Small intestine (tissue), 7 donors: ENCODE measurements around the gene CMIP. TPM values are rescaled to one million over a fixed set of nuclear protein-coding genes. Genes with fewer than 3 reads are reported as not detected.

ENCODE experiments used
- DNase-seq, 2 donors: peaks; one replicate each; pipeline versions ENCODE4 v3.0.0 to v3.0.0-alpha.2; 2013
- FAIRE-seq: peaks from 2 replicates; lab custom pipeline; 2012; peaks lifted over from hg19 to GRCh38; lab: Jason Lieb, UNC
- H3K27ac ChIP-seq, 3 donors: one replicate each; pipeline ENCODE4 v1.5.1; 2013; ENCODE audit warnings: low read length in 2 of 3, mild to moderate bottlenecking in 2 of 3, control low read depth in 1 of 3, inconsistent platforms in 1 of 3, low read depth in 1 of 3, moderate library complexity in 1 of 3
- H3K27me3 ChIP-seq, 3 donors: one replicate each; pipeline ENCODE4 v1.6.1; 2013; ENCODE audit warnings: low read length in 3 of 3, inconsistent platforms in 1 of 3; ENCODE audit not compliant: control insufficient read depth in 3 of 3, insufficient read depth in 3 of 3
- H3K36me3 ChIP-seq, 3 donors: one replicate each; pipeline ENCODE4 v1.6.1; 2013; ENCODE audit warnings: low read length in 3 of 3, inconsistent platforms in 1 of 3, low read depth in 1 of 3, mild to moderate bottlenecking in 1 of 3, moderate library complexity in 1 of 3; ENCODE audit not compliant: control insufficient read depth in 3 of 3, insufficient read depth in 2 of 3
- H3K4me1 ChIP-seq, 3 donors: one replicate each; pipeline ENCODE4 v1.6.1; 2013; ENCODE audit warnings: low read length in 2 of 3, inconsistent platforms in 1 of 3, low read depth in 1 of 3, mild to moderate bottlenecking in 1 of 3, moderate library complexity in 1 of 3; ENCODE audit not compliant: control insufficient read depth in 3 of 3, insufficient read depth in 2 of 3
- H3K4me3 ChIP-seq, 3 donors: one replicate each; pipeline ENCODE4 v1.5.1; 2013; ENCODE audit warnings: low read length in 3 of 3, control low read depth in 1 of 3, inconsistent platforms in 1 of 3, low read depth in 1 of 3, mild to moderate bottlenecking in 1 of 3, moderate library complexity in 1 of 3
- H3K9me3 ChIP-seq, 2 donors: one replicate each; pipeline ENCODE4 v1.6.1; 2013; ENCODE audit warnings: low read depth in 1 of 2, low read length in 1 of 2; ENCODE audit not compliant: control insufficient read depth in 2 of 2, insufficient read depth in 1 of 2
- WGBS, 3 donors: extraction: QIAGEN DNeasy Blood & Tissue Kit; methylation state at CpG; one replicate each; pipeline ENCODE4 v1.1.7; 2013; 5-methylcytosine and 5-hydroxymethylcytosine counted together
- polyA plus RNA-seq, 4 donors: library from polyadenylated mRNA; stranded (reverse) in 3 of 4; unstranded in 1 of 4; fragments of 200-250 nt in 3 of 4; fragments of 120-200 nt in 1 of 4; gene quantifications; one replicate each; pipeline versions ENCODE4 v1.2.1 to v1.2.3, GENCODE V29; 2013
- donor health status: healthy with polysubstance abuse.
- donor health status: control.
- donor health status: control.
- donor health status: Bipolar disorder and iron deficiency.
- donor health status: healthy.

CMIP gene
- polyA plus RNA-seq, 4 donors, result 43.8 to 74.7 (median 55.7) TPM

DNA sequence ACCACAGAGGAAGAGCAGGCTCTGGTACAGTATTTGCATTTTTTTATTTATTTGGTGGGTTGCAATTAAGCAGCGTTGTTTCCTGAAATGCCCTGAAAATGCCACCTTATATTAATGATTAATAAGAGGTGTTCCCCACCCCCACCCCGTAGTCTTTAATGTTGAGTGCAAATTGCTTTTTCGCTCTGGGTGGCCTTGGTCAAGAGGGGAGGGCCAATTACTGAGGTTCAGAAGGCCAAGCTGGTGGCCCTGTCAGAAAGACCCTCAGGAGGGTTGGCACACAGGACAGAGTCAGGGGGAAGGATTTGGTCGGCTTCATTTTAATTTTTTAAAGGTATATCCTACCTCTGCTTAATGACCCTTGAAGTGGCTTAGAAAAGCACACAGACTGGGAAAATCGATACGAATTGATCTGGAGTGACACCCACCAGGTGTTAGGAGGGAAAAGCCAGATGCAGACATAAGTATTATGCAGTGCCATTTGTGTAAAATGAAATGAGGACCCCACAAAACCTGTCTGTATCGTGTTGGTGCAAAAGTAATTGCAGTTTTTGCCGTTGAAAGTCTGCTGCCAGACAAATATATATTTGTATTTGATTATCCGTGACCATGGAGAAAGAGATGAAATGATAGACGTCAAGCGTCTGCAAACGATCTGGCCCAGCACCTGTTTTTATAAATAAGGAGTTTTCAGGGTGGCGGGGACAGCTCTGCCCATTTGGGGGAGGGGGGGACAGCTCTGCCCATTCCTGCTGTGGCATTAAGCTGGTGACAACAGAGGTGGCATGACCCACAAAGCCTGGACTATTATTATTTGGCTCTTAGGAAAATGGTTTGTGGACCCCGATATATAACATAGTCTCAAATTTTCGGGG lies 190.7 kb downstream of the CMIP start:
- DNase-seq (no peak), FAIRE-seq (no peak)
- WGBS, 3 donors, result 76 to 82% (median 82%) methylated on average over 15 of the region's 15 CpGs
- H3K36me3 ChIP-seq, result peaks cover 0 to 44% (median 0%) of the 10 kb centered on the region in 3 donors
- peaks cover 5 to 38% (median 32%) of the 10 kb centered on the region in 3 donors for H3K4me1 ChIP-seq
- peak overlapping the region in 1 of 3 donors; percentile 70 for H3K27ac ChIP-seq
- no peaks in the 10 kb centered on the region for H3K9me3 ChIP-seq
- H3K4me3 ChIP-seq, result no peak overlapping the region
- H3K27me3 ChIP-seq, result no peaks in the 10 kb centered on the region

DNA sequence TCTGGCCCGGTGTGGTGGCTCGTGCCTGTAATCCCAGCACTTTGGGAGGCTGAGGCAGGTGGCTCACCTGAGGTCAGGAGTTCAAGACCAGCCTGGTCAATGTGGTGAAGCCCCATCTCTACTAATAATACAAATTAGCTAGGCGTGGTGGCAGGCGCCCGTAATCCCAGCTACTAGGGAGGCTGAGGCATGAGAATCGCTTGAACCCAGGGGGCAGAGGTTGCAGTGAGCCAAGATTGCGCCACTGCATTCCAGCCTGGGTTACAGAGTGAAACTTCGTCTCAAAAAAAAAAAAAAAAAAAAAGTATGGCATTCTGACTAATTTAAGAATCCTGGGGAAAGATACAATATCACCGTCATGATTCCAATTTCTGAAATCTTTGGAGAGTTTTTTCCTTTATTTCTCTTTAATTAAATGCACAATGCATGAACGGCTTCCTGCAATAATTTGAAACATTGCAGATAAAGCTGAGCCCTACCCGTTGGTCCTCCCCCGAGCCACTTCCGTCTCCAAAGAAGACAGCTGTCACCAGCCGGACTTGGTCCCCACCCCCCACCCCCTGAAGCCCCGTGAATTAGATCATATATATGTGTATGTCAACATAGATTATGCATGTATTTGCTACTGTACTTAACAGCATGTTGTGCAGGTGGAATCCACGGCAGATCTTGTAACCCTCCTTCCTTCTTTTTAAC lies 191.8 kb downstream of the CMIP start:
- Histone ChIP-seq H3K9me3 (no peaks in the 10 kb centered on the region), H3K27me3 (no peaks in the 10 kb centered on the region), H3K4me1 (peaks cover 5 to 36% (median 32%) of the 10 kb centered on the region in 3 donors), H3K36me3 (peaks cover 0 to 43% (median 0%) of the 10 kb centered on the region in 3 donors), H3K4me3 (no peak overlapping the region), H3K27ac (peak overlapping the region in 1 of 3 donors; percentile 41)
- DNase-seq, result peak; percentile 48 to 55
- WGBS, 3 donors, result 33 to 43% (median 40%) methylated on average over 16 of the region's 16 CpGs
- FAIRE-seq, result no peak

DNA sequence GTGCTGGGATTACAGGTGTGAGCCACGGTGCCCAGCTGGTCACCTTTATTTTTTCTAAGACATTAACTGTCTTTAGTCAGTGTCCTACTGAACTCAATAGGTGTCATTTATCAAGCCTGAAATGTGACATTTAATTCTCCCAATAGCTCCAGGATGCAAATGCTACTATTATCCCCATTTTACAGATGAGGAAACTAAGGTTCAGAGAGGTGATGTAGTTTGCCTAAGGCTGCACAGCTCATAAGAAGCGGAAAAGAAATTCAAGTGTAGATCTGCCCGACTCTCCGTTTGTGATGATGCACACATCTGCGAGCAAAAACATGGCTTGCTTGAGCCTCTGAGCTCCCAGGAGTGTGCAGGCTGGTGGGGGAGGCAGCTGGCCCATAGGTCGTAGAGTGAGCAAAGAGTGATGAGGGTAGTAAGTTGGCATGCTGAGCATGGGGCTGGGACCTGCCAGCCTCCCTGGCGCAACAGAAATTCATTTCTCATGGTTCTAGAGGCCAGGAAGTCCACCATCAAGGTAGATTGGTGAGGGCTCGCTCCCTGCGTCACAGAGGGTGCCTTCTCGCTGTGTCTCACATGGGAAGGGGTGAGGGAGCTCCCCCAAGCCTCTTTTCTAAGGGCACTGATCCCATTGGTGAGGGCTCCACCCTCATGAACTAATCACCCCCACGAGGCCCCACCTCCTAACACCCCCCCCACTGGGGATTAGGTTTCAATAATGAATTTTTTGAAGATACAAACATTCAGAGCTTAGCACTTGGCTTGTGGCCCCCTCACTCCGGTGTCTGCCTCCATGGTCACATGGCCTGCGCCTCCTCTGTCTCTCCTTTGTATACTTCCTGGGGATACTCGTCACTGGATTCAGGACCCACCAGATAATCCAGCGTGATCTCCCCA lies 193.0 kb downstream of the CMIP start:
- no peak for FAIRE-seq
- peaks cover 5 to 32% (median 30%) of the 10 kb centered on the region in 3 donors for H3K4me1 ChIP-seq
- H3K4me3 ChIP-seq, result no peak overlapping the region
- H3K9me3 ChIP-seq, result no peaks in the 10 kb centered on the region
- H3K27me3 ChIP-seq, result no peaks in the 10 kb centered on the region
- no peak overlapping the region for H3K27ac ChIP-seq
- peaks cover 0 to 52% (median 0%) of the 10 kb centered on the region in 3 donors for H3K36me3 ChIP-seq
- WGBS, 3 donors, result 90 to 92% (median 91%) methylated on average over 15 of the region's 15 CpGs
- DNase-seq, result no peak

DNA sequence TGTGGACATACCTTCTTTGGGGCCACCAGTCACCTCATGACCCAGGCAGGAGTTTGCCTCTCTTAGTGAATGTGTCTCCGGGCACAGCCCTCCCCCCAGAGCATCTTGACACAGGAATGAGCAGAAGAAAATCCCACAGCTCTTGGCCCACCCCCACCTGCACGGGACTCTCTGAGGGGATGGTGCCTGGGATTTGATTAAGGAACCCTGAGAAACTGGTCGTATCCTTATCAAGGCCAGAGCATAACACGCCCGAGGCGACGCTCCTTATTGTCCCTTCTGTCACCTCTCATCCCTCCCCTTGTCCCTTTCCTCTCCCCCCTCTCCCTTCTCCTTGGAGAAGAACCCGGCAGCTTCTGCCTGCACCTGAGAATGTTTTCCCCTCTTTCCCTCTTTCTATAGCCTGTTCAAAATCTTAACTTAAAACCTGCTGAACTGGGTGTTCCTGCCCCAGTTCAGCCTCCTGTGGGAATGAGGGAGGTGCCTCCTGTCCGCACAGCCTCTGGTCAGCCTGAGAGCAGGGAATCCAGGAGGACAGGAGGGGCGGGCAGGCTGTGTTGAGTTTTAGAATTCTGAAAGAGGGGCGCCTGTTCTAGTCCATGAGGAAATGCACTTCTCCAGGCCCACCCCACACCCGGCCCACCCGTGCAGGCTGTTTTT lies 193.8 kb downstream of the CMIP start:
- Histone ChIP-seq H3K9me3 (no peaks in the 10 kb centered on the region), H3K4me3 (no peak overlapping the region), H3K36me3 (peaks cover 0 to 51% (median 0%) of the 10 kb centered on the region in 3 donors), H3K27ac (no peak overlapping the region), H3K4me1 (peaks cover 0 to 24% (median 22%) of the 10 kb centered on the region in 3 donors), H3K27me3 (no peaks in the 10 kb centered on the region)
- FAIRE-seq, result no peak
- no peak for DNase-seq
- WGBS, 3 donors, result 72 to 76% (median 74%) methylated on average over 13 of the region's 13 CpGs

DNA sequence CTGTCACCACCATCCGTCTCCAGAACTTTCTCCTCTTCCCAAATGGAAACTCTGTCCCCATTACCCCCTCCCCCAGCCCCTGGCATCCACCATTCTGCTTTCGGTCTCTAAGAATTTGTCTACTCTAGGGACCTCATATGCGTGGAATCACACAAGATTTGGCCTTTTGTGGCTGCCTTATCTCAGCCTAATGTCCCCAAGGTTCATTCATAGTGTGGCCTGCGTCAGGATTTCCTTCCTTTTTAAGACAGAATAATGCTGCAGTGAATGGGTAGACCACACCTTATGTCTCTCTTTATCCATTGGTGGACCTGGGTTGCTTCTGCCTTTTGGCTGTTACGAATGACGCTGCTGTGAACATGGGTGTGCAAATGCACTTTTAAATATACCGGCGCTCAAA lies 194.7 kb downstream of the CMIP start:
- no peak for FAIRE-seq
- Histone ChIP-seq H3K4me1 (peaks cover 0 to 16% (median 15%) of the 10 kb centered on the region in 3 donors), H3K4me3 (no peak overlapping the region), H3K27me3 (no peaks in the 10 kb centered on the region), H3K27ac (peak overlapping the region in 1 of 3 donors; percentile 26), H3K9me3 (no peaks in the 10 kb centered on the region), H3K36me3 (peaks cover 0 to 47% (median 0%) of the 10 kb centered on the region in 3 donors)
- DNase-seq, result no peak
- 86 to 92% (median 92%) methylated on average over 8 of the region's 8 CpGs for WGBS, 3 donors

- WGBS, 3 donors, result 80 to 88% (median 81%) methylated on average over 16 of the region's 16 CpGs
Measured at GRCh38 chr16:81639931-81640680, 195.5 kb downstream of the CMIP start.

DNA sequence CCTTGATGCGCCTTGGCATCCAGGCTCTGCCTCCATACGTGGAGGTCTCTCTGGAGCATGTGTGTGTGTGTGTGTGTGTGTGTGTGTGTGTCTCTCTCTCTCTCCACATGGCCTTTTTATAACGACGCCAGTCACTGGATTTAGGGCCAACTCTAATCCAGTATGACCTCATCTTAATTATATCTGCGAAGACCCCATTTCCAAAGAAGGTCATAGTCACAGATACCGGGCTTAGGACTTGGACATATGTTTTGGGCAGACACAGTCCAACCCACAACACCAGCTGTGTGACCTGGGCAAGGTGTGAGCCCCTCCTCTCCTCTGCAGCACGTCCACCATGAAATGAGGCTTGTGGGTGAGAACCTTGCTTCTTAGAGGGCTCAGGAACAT lies 196.1 kb downstream of the CMIP start:
- Histone ChIP-seq H3K4me1 (peaks cover 0 to 6% (median 6%) of the 10 kb centered on the region in 3 donors), H3K27me3 (no peaks in the 10 kb centered on the region), H3K4me3 (no peak overlapping the region), H3K9me3 (no peaks in the 10 kb centered on the region), H3K36me3 (peaks cover 0 to 50% (median 0%) of the 10 kb centered on the region in 3 donors), H3K27ac (no peak overlapping the region)
- WGBS, 3 donors, result 83 to 85% (median 85%) methylated on average over 7 of the region's 7 CpGs
- FAIRE-seq (no peak), DNase-seq (no peak)

More at GRCh38 chr16:81639931-81640680, 195.5 kb downstream of the CMIP start:
- FAIRE-seq, result no peak
- Histone ChIP-seq H3K4me1 (peaks cover 0 to 11% (median 9%) of the 10 kb centered on the region in 3 donors), H3K4me3 (no peak overlapping the region), H3K9me3 (no peaks in the 10 kb centered on the region), H3K27ac (no peak overlapping the region), H3K27me3 (no peaks in the 10 kb centered on the region), H3K36me3 (peaks cover 0 to 46% (median 0%) of the 10 kb centered on the region in 3 donors)
- no peak for DNase-seq
